SU-DHL-6 (cell line): ENCODE data around the gene ZNF302.

ENCODE experiments used
- H2AFZ ChIP-seq: fragments of 200-600 bp; sonication (generic); 2 replicates; pipeline ENCODE4 v1.6.1; 2014; ENCODE audit warnings: low read depth, mild to moderate bottlenecking, moderate library complexity, mixed read lengths, antibody characterized with exemption, low read length; ENCODE audit not compliant: severe bottlenecking
- H3F3A ChIP-seq: fragments of 200-600 bp; shearing (Covaris generic); 2 replicates; pipeline ENCODE4 v1.6.0; 2016; ENCODE audit warnings: antibody characterized with exemption, mild to moderate bottlenecking; ENCODE audit not compliant: insufficient read depth
- H3K27ac ChIP-seq: fragments of 200-600 bp; sonication (generic); 2 replicates; pipeline ENCODE4 v1.5.1; 2016; ENCODE audit warnings: low read depth, mild to moderate bottlenecking, low read length, moderate library complexity, mixed read lengths
- H3K27me3 ChIP-seq: fragments of 200-600 bp; sonication (generic), shearing (Covaris generic); 2 replicates; pipeline ENCODE4 v1.6.0; 2014; ENCODE audit warnings: mild to moderate bottlenecking, low read length
- H3K36me3 ChIP-seq: fragments of 200-600 bp; sonication (generic); 2 replicates; pipeline ENCODE4 v1.6.1; 2014; ENCODE audit warnings: mild to moderate bottlenecking, low read length, mixed read lengths
- H3K4me2 ChIP-seq: fragments of 300-600, 200-600 bp; shearing (Covaris generic), sonication (generic); 2 replicates; pipeline ENCODE4 v1.6.0; 2014; ENCODE audit warnings: low read length, low read depth, mild to moderate bottlenecking; ENCODE audit not compliant: poor library complexity, severe bottlenecking
- H3K4me3 ChIP-seq: fragments of 200-600 bp; sonication (generic); 2 replicates; pipeline ENCODE4 v1.5.1; 2014; ENCODE audit warnings: antibody characterized with exemption, low read length, mild to moderate bottlenecking, mixed read lengths; ENCODE audit not compliant: insufficient read depth, poor library complexity, severe bottlenecking
- H3K79me2 ChIP-seq: fragments of 200-600 bp; sonication (generic); 2 replicates; pipeline ENCODE4 v1.6.1; 2014; ENCODE audit warnings: mild to moderate bottlenecking, low read length, moderate library complexity; ENCODE audit not compliant: insufficient read depth
- H3K9ac ChIP-seq: fragments of 200-600 bp; sonication (generic); 2 replicates; pipeline ENCODE4 v1.7.0; 2014; ENCODE audit warnings: mild to moderate bottlenecking, low read length
- H3K9me2 ChIP-seq: fragments of 200-600 bp; sonication (generic); replicated peaks from 2 replicates; pipeline ENCODE4 v1.6.1; 2014; ENCODE audit warnings: low read length; ENCODE audit not compliant: insufficient read depth
- H3K9me3 ChIP-seq: fragments of 200-600 bp; sonication (generic); 2 replicates; pipeline ENCODE4 v1.6.1; 2014; ENCODE audit warnings: low read length, mixed read lengths; ENCODE audit not compliant: insufficient read depth
- H4K20me1 ChIP-seq: fragments of 200-600 bp; sonication (generic); 2 replicates; pipeline ENCODE4 v1.6.1; 2014; ENCODE audit warnings: low read depth, mild to moderate bottlenecking, antibody characterized with exemption, low read length, moderate library complexity, mixed read lengths
- EZH2phosphoT487 ChIP-seq: fragments of 200-600 bp; sonication (generic), shearing (Covaris generic); conservative IDR thresholded peaks from 2 replicates; pipeline ENCODE4 v1.6.1; 2018; ENCODE audit warnings: mild to moderate bottlenecking, antibody characterized with exemption, low read length, moderate library complexity, mixed read lengths
- TF ChIP-seq, protein P1 (sequence below): fragments of 200-600 bp; sonication (generic); IDR thresholded peaks from one replicate; pipeline ENCODE4 v1.5.1; 2017; ENCODE audit warnings: antibody characterized with exemption, mild to moderate bottlenecking, low read length, moderate library complexity; ENCODE audit not compliant: insufficient read depth, poor library complexity, severe bottlenecking

Gene ZNF302

GRCh38 chr19:34733266-34733745 is 55.8 kb downstream of the ZNF302 start:
- Histone ChIP-seq H3K79me2 (no peaks in the 10 kb centered on the region), H2AFZ (peak overlapping the region; percentile 96), H3K4me3 (peak overlapping the region; percentile 67), H3K9me3 (no peaks in the 10 kb centered on the region), H3K36me3 (no peaks in the 10 kb centered on the region), H3K4me2 (peak overlapping the region; percentile 74), H3F3A (no peaks in the 10 kb centered on the region), H3K9ac (peak overlapping the region; percentile 83), H3K9me2 (no peaks in the 10 kb centered on the region), H3K27ac (peak overlapping the region; percentile 69; the same call in 1 of the 2 replicates), H3K27me3 (no peaks in the 10 kb centered on the region), H4K20me1 (no peaks in the 10 kb centered on the region)
- TF ChIP-seq, protein P1, sequence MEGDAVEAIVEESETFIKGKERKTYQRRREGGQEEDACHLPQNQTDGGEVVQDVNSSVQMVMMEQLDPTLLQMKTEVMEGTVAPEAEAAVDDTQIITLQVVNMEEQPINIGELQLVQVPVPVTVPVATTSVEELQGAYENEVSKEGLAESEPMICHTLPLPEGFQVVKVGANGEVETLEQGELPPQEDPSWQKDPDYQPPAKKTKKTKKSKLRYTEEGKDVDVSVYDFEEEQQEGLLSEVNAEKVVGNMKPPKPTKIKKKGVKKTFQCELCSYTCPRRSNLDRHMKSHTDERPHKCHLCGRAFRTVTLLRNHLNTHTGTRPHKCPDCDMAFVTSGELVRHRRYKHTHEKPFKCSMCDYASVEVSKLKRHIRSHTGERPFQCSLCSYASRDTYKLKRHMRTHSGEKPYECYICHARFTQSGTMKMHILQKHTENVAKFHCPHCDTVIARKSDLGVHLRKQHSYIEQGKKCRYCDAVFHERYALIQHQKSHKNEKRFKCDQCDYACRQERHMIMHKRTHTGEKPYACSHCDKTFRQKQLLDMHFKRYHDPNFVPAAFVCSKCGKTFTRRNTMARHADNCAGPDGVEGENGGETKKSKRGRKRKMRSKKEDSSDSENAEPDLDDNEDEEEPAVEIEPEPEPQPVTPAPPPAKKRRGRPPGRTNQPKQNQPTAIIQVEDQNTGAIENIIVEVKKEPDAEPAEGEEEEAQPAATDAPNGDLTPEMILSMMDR: no peak
- TF ChIP-seq EZH2phosphoT487: no peak

- TF ChIP-seq EZH2phosphoT487: no peak
- TF ChIP-seq, protein P1: no peak
- Histone ChIP-seq H3K4me2 (peak within 1 kb of the TSS; percentile 74), H3K27ac (peak within 1 kb of the TSS; percentile 69), H3K27me3 (no peaks in the 10 kb centered on the region), H2AFZ (peak within 1 kb of the TSS; percentile 96), H4K20me1 (no peaks in the 10 kb centered on the region), H3K36me3 (peaks cover 3% of the 10 kb centered on the region; the same call in 1 of the 2 replicates), H3K9me3 (no peaks in the 10 kb centered on the region), H3K9me2 (no peaks in the 10 kb centered on the region), H3K9ac (peak within 1 kb of the TSS; percentile 83), H3F3A (no peaks in the 10 kb centered on the region), H3K4me3 (peak within 1 kb of the TSS; percentile 67), H3K79me2 (no peaks in the 10 kb centered on the region)
Measured at GRCh38 chr19:34733746-34734536, 56.5 kb downstream of the ZNF302 start, which contains the start of gene ZNF181. Gene ZNF181, plus strand, starts transcription at chr19:34734243. Its CDS starts 795 bp downstream, at chr19:34735038.

DNA sequence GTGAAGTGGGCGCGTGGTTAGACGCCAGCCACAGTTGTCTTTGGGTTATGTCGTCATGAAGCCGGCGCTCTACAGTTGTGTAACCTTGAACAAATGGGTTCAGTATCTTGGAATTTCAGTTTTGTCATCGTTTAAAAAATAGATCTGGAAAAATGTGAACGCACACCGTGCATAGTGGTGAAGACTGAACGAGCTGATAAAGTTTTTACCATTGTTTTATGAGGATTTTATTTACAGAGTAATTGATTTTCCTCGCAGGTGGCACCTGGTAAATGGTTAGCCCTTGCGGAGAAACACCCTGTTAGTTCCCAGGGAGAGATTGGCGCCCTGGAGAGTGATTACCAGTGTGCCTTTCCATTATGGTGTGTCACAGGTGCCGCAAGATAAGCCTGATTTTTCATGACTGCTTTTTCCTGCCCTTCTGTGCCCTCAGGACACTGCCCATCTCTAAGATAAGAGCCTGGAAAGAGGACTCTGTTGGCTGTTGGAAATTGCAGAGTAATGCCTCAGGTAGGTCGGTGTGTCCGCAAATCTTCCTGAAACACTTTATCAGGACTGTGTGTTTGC is 57.1 kb downstream of the ZNF302 start:
- Histone ChIP-seq H3K9me2 (no peaks in the 10 kb centered on the region), H3K79me2 (no peaks in the 10 kb centered on the region), H3K9me3 (no peaks in the 10 kb centered on the region), H3K4me3 (peak overlapping the region; percentile 67), H2AFZ (peak overlapping the region; percentile 96), H4K20me1 (no peaks in the 10 kb centered on the region), H3K9ac (peak overlapping the region; percentile 83), H3K4me2 (peak overlapping the region; percentile 74), H3F3A (no peaks in the 10 kb centered on the region), H3K36me3 (peaks cover 4% of the 10 kb centered on the region; the same call in 1 of the 2 replicates), H3K27ac (peak overlapping the region; percentile 69; the same call in 1 of the 2 replicates), H3K27me3 (no peaks in the 10 kb centered on the region)
- TF ChIP-seq, protein P1: no peak
- no peak for TF ChIP-seq EZH2phosphoT487
